ENCODE results near the gene CFAP69. TPM values are rescaled to one million over a fixed set of nuclear protein-coding genes. Genes with fewer than 3 reads are reported as not detected.

Gene CFAP69
- total and polyA plus RNA-seq, 4 donors = 1.8 to 60.0 (median 9.0) TPM

DNA sequence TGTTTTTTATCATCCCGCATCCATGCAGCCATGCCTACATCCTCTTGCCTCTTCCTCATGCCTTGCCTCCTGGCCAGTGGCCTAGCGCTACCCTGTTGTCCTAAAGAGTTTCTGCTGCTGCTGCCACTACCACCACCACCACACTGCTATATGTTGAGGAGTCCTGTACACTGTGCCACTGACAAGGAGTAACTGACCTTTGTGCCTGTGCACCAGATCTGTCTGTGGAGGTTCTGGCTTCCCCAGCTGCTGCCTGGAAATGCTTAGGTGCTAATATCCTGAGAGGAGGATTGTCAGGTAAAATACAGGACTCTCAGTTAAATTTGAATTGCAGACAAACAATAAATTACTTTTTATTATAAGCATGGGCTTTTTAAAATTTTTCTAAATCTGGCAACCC is 7.0 kb upstream of the CFAP69 start:
- no peak for DNase-seq
- WGBS, 2 donors = 95 to 100% methylated on average over 2 of the region's 2 CpGs

DNA sequence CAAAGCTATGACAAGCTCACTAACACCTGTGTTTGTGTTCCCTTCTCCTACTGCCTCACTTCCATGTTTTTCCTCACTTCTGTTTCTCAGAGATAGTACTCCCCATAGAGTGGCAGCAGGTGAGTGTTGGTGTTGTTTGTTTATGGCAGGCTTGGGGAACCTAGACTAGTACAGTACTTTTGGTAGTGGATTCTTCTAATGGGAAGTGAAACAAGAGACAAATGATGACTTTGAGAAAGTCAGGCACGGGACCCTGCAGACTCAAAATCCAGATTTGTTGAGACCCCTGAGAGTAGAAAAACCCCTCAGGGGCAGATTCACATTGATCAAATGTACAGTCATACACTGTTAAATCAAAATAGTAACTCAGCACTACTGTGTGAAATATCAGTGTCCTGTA is 6.4 kb upstream of the CFAP69 start:
- no peak for DNase-seq
- TF ChIP-seq, protein P1, sequence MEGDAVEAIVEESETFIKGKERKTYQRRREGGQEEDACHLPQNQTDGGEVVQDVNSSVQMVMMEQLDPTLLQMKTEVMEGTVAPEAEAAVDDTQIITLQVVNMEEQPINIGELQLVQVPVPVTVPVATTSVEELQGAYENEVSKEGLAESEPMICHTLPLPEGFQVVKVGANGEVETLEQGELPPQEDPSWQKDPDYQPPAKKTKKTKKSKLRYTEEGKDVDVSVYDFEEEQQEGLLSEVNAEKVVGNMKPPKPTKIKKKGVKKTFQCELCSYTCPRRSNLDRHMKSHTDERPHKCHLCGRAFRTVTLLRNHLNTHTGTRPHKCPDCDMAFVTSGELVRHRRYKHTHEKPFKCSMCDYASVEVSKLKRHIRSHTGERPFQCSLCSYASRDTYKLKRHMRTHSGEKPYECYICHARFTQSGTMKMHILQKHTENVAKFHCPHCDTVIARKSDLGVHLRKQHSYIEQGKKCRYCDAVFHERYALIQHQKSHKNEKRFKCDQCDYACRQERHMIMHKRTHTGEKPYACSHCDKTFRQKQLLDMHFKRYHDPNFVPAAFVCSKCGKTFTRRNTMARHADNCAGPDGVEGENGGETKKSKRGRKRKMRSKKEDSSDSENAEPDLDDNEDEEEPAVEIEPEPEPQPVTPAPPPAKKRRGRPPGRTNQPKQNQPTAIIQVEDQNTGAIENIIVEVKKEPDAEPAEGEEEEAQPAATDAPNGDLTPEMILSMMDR (IDR thresholded peaks at IDR 0.05; ENCODE audit: control extremely low read depth, extremely low read depth) = no peak
- Histone ChIP-seq H3K4me3 (no peak overlapping the region), H3K27me3 (ENCODE audit: control insufficient read depth in 3 of 3, insufficient read depth in 3 of 3, low read length in 2 of 3) (no peaks in the 10 kb centered on the region), H3K9me3 (ENCODE audit: control insufficient read depth in 4 of 4, insufficient read depth in 3 of 4, low read length in 3 of 4) (no peaks in the 10 kb centered on the region), H3K36me3 (ENCODE audit: control insufficient read depth in 4 of 4, insufficient read depth in 4 of 4, low read length in 4 of 4) (no peaks in the 10 kb centered on the region), H3K4me1 (ENCODE audit: control insufficient read depth in 5 of 5, insufficient read depth in 5 of 5, low read length in 5 of 5) (no peaks in the 10 kb centered on the region), H3K27ac (ENCODE audit: low read depth in 1 of 2, low read length in 1 of 2) (no peak overlapping the region), H3K9ac (ENCODE audit: insufficient read depth in 1 of 2, low read length in 2 of 2) (no peak overlapping the region)
- 65 to 76% methylated on average over 1 of the region's 1 CpG for WGBS, 2 donors
- no peak for ATAC-seq (ENCODE audit: insufficient read depth, low FRiP score)

More for the DNA sequence above, 7.0 kb upstream of the CFAP69 start:
- TF ChIP-seq, protein P1 (IDR thresholded peaks at IDR 0.05; ENCODE audit: control extremely low read depth, extremely low read depth) = no peak
- H3K9ac ChIP-seq (ENCODE audit: insufficient read depth in 1 of 2, low read length in 2 of 2) = no peak overlapping the region
- no peak overlapping the region for H3K4me3 ChIP-seq
- H3K9me3 ChIP-seq (ENCODE audit: control insufficient read depth in 4 of 4, insufficient read depth in 3 of 4, low read length in 3 of 4) = no peaks in the 10 kb centered on the region
- ATAC-seq (ENCODE audit: insufficient read depth, low FRiP score) = no peak
- no peaks in the 10 kb centered on the region for H3K27me3 ChIP-seq (ENCODE audit: control insufficient read depth in 3 of 3, insufficient read depth in 3 of 3, low read length in 2 of 3)
- H3K36me3 ChIP-seq (ENCODE audit: control insufficient read depth in 4 of 4, insufficient read depth in 4 of 4, low read length in 4 of 4) = peaks cover 0 to 3% (median 0%) of the 10 kb centered on the region in 4 donors
- no peak overlapping the region for H3K27ac ChIP-seq (ENCODE audit: low read depth in 1 of 2, low read length in 1 of 2)
- no peaks in the 10 kb centered on the region for H3K4me1 ChIP-seq (ENCODE audit: control insufficient read depth in 5 of 5, insufficient read depth in 5 of 5, low read length in 5 of 5)

DNA sequence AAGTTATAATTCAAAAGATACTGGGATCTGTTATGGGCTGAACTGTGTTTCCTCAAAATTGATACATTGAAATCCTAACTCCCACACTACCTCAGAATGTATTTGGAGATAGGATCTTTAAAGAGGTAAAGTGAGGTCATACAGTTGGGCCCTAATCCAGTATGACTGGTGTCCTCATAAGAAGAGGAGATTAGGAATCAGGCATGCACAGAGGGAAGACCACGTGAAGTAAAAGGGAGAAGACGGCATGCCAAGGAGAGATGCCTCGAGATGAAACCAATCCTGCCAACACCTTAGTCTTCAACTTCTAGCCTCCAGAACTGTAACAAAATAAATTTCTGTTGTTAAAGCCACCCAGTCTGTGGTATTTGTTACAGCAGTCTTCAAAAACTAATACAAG is 5.9 kb upstream of the CFAP69 start:
- ATAC-seq (ENCODE audit: insufficient read depth, low FRiP score) (no peak), DNase-seq (no peak)
- Histone ChIP-seq H3K27ac (ENCODE audit: low read depth in 1 of 2, low read length in 1 of 2) (no peak overlapping the region), H3K4me1 (ENCODE audit: control insufficient read depth in 5 of 5, insufficient read depth in 5 of 5, low read length in 5 of 5) (no peaks in the 10 kb centered on the region), H3K36me3 (ENCODE audit: control insufficient read depth in 4 of 4, insufficient read depth in 4 of 4, low read length in 4 of 4) (no peaks in the 10 kb centered on the region), H3K4me3 (no peak overlapping the region), H3K9me3 (ENCODE audit: control insufficient read depth in 4 of 4, insufficient read depth in 3 of 4, low read length in 3 of 4) (no peaks in the 10 kb centered on the region), H3K27me3 (ENCODE audit: control insufficient read depth in 3 of 3, insufficient read depth in 3 of 3, low read length in 2 of 3) (peaks cover 0 to 2% (median 0%) of the 10 kb centered on the region in 3 donors), H3K9ac (ENCODE audit: insufficient read depth in 1 of 2, low read length in 2 of 2) (no peak overlapping the region)
- TF ChIP-seq, protein P1 (IDR thresholded peaks at IDR 0.05; ENCODE audit: control extremely low read depth, extremely low read depth) = no peak
- 91 to 92% methylated on average over 3 of the region's 3 CpGs for WGBS, 2 donors

DNA sequence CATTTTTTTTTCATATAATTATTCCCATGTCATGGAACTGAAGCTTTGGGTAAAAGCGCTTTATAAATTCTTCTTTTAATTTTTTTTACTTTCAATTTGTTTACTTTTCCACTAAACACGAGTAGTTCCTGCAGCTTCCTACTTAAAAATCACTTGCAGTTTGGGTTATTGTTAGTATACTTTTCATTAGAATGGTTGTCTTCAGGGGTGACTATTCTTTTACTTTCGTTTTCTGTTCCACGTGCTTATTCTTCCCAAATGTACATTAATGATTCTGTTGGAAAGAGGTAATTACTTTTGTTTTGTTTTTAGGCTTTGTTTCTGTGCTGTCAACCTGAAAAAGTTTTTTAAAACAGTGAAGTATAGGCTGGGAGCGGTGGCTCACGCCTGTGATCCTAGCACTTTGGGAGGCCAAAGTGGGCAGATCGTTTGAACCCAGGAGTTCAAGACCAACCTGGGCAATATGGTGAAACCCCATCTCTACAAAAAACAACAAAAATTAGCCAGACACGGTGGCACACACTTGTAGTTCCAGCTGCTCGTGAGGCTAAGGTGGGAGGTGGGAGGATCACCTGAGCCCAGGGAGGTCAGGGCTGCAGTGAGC is 5.2 kb upstream of the CFAP69 start:
- Histone ChIP-seq H3K36me3 (ENCODE audit: control insufficient read depth in 4 of 4, insufficient read depth in 4 of 4, low read length in 4 of 4) (peaks cover 0 to under 1% (median 0%) of the 10 kb centered on the region in 4 donors), H3K27ac (ENCODE audit: low read depth in 1 of 2, low read length in 1 of 2) (no peak overlapping the region), H3K9ac (ENCODE audit: insufficient read depth in 1 of 2, low read length in 2 of 2) (no peak overlapping the region), H3K4me3 (no peak overlapping the region), H3K9me3 (ENCODE audit: control insufficient read depth in 4 of 4, insufficient read depth in 3 of 4, low read length in 3 of 4) (no peaks in the 10 kb centered on the region), H3K27me3 (ENCODE audit: control insufficient read depth in 3 of 3, insufficient read depth in 3 of 3, low read length in 2 of 3) (peaks cover 0 to 2% (median 0%) of the 10 kb centered on the region in 3 donors), H3K4me1 (ENCODE audit: control insufficient read depth in 5 of 5, insufficient read depth in 5 of 5, low read length in 5 of 5) (no peaks in the 10 kb centered on the region)
- ATAC-seq (ENCODE audit: insufficient read depth, low FRiP score) (no peak), DNase-seq (no peak)
- TF ChIP-seq, protein P1 (IDR thresholded peaks at IDR 0.05; ENCODE audit: control extremely low read depth, extremely low read depth) = no peak
- WGBS, 2 donors = 73 to 84% methylated on average over 9 of the region's 9 CpGs

Measured in lung (tissue), 12 donors.